ENCODE data around the gene MCF2L.

The MCF2L gene

GRCh38 chr13:112974671-112975070 is 5.7 kb downstream of the MCF2L start:
- TF ChIP-seq POLR2AphosphoS5 (IDR thresholded peaks at IDR 0.05; ENCODE audit: low read depth) (no peak), SPI1 (IDR thresholded peaks at IDR 0.05; ENCODE audit: borderline replicate concordance, low read depth) (no peak), REST (IDR thresholded peaks at IDR 0.05; ENCODE audit: insufficient replicate concordance, low read depth) (no peak), GABPA (IDR thresholded peaks at IDR 0.05; ENCODE audit: low read depth) (no peak), CTCF (IDR thresholded peaks at IDR 0.05; ENCODE audit: insufficient read depth, low read length) (no peak)

GRCh38 chr13:112975401-112975939 is 6.5 kb downstream of the MCF2L start:
- Histone ChIP-seq H3K4me3 (replicated peaks; ENCODE audit: insufficient read depth, low read length) (no peak overlapping the region), H3K27ac (replicated peaks) (no peak overlapping the region), H3K27me3 (ENCODE audit: insufficient read depth, poor library complexity, severe bottlenecking) (peaks cover 35% of the 10 kb centered on the region)
- no peak for TF ChIP-seq CTCF (IDR thresholded peaks at IDR 0.05; ENCODE audit: insufficient read depth, low read length)
- TF ChIP-seq GABPA (IDR thresholded peaks at IDR 0.05; ENCODE audit: low read depth): no peak
- TF ChIP-seq SPI1 (IDR thresholded peaks at IDR 0.05; ENCODE audit: borderline replicate concordance, low read depth): no peak
- TF ChIP-seq REST (IDR thresholded peaks at IDR 0.05; ENCODE audit: insufficient replicate concordance, low read depth): no peak
- no peak for TF ChIP-seq POLR2AphosphoS5 (IDR thresholded peaks at IDR 0.05; ENCODE audit: low read depth)
- no peak for DNase-seq (ENCODE audit: low read depth in 1 of 2, low spot score in 1 of 2)

More at GRCh38 chr13:112974671-112975070, 5.7 kb downstream of the MCF2L start:
- Histone ChIP-seq H3K27me3 (ENCODE audit: insufficient read depth, poor library complexity, severe bottlenecking) (peaks cover 43% of the 10 kb centered on the region), H3K27ac (replicated peaks) (no peak overlapping the region), H3K4me3 (replicated peaks; ENCODE audit: insufficient read depth, low read length) (no peak overlapping the region)
- DNase-seq (ENCODE audit: low read depth in 1 of 2, low spot score in 1 of 2): no peak

GRCh38 chr13:112976526-112976925 is 7.5 kb downstream of the MCF2L start:
- TF ChIP-seq POLR2AphosphoS5 (IDR thresholded peaks at IDR 0.05; ENCODE audit: low read depth) (no peak), SPI1 (IDR thresholded peaks at IDR 0.05; ENCODE audit: borderline replicate concordance, low read depth) (no peak), REST (IDR thresholded peaks at IDR 0.05; ENCODE audit: insufficient replicate concordance, low read depth) (no peak), GABPA (IDR thresholded peaks at IDR 0.05; ENCODE audit: low read depth) (no peak), CTCF (IDR thresholded peaks at IDR 0.05; ENCODE audit: insufficient read depth, low read length) (no peak)
- Histone ChIP-seq H3K4me3 (replicated peaks; ENCODE audit: insufficient read depth, low read length) (no peak overlapping the region), H3K27me3 (ENCODE audit: insufficient read depth, poor library complexity, severe bottlenecking) (peaks cover 29% of the 10 kb centered on the region), H3K27ac (replicated peaks) (no peak overlapping the region)
- DNase-seq (ENCODE audit: low read depth in 1 of 2, low spot score in 1 of 2): no peak

All from HL-60 (cell line).